HG03097 (cell line): Measurements from ENCODE around the gene MOCOS.

Experiments used
- ATAC-seq: cut with Tn5 transposase; IDR thresholded peaks from one replicate; pipeline ENCODE4 v1.9.1; 2021; ENCODE audit not compliant: unreplicated experiment, low FRiP score

Gene MOCOS

GRCh38 chr18:36262971-36263370 lies 75.7 kb downstream of the MOCOS start:
- no peak for ATAC-seq

GRCh38 chr18:36264283-36264682 lies 77.0 kb downstream of the MOCOS start:
- ATAC-seq = no peak

DNA sequence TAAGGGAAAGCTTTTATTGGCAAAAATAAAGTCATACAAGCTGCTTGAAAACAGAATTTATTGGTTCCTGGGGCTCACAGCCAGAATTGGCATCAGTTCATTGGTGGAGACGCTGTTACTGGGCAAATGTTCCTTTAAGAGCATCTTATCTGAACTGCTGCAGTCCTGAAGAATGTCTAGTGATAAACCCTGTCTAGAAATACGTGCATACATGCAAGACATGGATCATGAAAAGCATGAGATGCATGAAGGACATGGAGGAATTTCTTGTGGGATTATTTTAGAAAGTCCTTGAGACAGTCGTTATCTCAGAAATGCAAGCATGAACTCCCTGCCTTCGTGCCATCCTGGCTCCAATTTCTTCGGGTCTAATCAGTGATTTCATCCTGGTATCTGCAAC lies 77.7 kb downstream of the MOCOS start:
- no peak for ATAC-seq

- ATAC-seq = no peak
Measured at GRCh38 chr18:36269157-36269556, 81.9 kb downstream of the MOCOS start.

GRCh38 chr18:36271153-36271552 lies 83.9 kb downstream of the MOCOS start:
- ATAC-seq = no peak

DNA sequence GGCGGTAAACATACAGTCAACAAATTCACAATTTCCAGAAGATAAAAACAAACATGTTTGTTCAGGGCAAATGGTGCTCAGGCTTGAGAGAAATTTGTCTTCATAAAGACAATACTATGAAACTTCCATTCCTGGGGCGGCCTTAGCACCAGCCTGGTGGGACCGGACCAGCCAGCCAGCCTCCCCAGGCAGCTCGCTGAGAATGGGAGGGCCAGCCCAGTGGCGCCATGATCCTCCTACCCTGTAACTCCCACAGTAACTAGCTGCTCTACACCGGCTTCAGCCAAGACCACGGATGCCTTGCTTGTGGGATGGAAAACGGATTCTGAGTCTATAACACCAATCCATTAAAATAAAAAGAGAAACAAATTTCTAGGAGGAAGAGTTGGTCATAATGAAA lies 86.0 kb downstream of the MOCOS start:
- no peak for ATAC-seq

GRCh38 chr18:36274083-36274715 lies 86.9 kb downstream of the MOCOS start:
- no peak for ATAC-seq

DNA sequence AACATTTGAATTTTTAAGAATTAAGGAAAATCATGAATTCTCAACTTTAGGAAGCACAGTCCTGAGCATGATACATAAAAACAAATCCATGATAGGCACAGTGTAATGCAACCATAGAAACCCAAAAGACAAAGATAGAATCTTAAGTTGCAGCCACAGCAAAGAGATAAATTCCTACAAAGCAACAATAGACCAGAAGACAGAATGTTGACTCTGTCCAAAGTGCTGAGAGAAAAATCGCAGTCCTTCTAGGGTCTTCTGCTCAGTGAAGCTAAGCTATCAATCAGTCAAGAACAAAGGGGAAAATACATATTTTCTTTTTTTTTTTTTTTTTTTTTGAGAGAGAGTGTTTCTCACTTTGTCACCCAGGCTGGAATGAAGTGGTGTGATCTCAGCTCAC lies 88.3 kb downstream of the MOCOS start:
- no peak for ATAC-seq

DNA sequence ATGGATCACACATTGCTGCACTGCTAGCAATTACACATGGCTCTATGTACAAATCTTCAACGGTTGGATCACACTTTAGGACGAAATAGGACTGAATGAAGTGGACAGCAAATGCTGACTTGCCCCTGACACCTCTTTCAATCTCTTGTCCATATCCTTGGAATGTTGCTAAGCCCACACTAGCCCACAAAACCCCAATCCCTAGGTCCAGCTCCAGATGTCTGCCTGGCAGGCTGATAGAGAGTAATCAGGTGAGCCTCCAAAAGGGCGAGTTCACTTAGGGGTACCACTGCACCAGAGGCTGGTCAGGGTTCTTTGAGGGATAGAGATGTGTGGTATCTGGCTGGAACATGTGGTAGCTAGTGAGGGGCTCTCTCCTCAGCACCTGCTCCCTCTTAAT lies 91.7 kb downstream of the MOCOS start:
- no peak for ATAC-seq

- no peak for ATAC-seq
Measured at GRCh38 chr18:36281936-36282335, 94.6 kb downstream of the MOCOS start.

DNA sequence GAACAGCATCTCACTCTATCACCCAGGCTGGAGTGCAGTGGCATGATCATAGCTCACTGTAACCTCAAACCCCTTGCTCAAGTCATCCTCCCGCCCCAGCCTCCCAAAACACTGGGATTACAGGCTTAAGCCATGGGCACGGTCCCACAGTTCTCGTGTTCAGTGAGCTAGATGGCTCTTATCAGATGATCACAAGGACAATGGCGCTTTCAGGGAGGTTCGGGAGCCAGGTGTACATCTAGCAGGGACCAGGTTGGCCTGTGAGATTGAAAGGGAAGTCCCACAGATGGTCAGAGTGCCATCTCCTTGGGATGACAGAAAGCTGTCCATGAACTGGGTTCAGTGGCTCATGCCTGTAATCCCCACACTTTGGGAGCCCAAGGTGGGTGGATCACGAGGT lies 96.2 kb downstream of the MOCOS start:
- no peak for ATAC-seq

GRCh38 chr18:36284268-36284667 lies 97.0 kb downstream of the MOCOS start:
- no peak for ATAC-seq

DNA sequence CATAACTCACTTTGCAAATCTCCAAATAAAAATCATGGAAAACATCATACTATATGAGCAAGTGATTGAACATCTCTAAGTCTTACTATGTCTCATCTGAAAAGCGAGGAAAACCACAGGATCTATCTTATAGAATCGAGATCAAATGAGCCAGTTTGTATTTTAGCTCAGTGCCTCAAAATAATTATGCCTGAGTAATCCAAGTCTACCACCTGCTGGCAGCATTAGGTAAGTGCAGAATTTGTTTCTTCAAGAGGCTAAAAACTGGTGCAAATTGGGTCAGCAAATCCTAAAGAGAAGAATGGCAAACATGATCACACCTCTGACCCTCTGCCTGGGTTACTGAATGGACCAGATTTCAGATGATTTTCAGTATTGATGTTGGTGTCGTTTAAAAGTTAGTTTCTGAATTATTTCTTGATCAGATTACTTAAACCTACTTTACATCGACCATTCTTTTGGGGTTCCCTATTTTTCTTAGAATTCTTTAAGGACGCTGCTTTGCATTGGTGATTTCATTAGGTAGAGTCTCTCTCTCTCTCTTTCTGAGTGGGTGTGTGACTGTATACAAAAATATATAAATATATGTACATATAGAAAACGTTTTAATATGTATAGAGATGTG lies 97.5 kb downstream of the MOCOS start:
- ATAC-seq = no peak

DNA sequence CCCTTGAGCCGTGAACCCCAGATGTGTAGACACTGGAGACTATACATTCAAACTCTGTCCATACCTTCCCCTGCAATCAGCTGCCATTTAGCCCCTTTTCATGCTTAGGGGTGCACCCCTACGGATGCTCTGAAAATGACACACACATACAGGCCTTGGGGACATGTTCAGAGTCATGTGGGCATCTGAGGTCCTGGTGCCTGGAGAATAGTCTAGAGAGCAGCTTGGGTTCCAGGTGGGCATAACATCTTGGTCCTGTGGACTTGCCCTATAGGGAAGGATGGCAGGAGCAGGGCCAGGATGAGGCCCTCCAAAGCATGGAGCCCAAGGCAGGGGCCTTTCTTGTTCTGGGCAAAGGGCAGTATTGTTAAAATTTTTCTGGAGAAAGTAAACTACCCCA lies 100.4 kb downstream of the MOCOS start:
- no peak for ATAC-seq

GRCh38 chr18:36288689-36289088 lies 101.4 kb downstream of the MOCOS start:
- ATAC-seq = no peak

- ATAC-seq = no peak
Measured at GRCh38 chr18:36294031-36294430, 106.7 kb downstream of the MOCOS start.

GRCh38 chr18:36295214-36295613 lies 107.9 kb downstream of the MOCOS start:
- ATAC-seq = no peak

DNA sequence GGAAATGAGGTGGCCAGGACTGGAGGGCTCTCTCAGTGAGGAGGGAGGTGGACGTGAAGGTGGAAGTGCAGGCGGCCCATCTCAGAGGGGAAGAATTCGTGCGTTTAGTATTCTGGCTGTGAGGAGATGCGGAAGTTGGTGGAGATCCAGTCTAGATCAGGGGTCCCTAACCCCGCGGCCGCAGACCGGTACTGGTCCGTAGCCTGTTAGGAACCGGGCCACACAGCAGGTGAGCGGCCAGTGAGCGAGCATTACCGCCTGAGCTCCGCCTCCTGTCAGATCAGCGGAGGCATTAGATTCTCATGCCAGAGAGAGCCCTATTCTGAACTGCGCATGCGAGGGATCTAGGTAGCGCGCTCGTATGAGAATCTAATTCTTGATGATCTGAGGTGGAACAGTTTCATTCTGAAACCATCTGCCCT lies 108.6 kb downstream of the MOCOS start:
- ATAC-seq = no peak

DNA sequence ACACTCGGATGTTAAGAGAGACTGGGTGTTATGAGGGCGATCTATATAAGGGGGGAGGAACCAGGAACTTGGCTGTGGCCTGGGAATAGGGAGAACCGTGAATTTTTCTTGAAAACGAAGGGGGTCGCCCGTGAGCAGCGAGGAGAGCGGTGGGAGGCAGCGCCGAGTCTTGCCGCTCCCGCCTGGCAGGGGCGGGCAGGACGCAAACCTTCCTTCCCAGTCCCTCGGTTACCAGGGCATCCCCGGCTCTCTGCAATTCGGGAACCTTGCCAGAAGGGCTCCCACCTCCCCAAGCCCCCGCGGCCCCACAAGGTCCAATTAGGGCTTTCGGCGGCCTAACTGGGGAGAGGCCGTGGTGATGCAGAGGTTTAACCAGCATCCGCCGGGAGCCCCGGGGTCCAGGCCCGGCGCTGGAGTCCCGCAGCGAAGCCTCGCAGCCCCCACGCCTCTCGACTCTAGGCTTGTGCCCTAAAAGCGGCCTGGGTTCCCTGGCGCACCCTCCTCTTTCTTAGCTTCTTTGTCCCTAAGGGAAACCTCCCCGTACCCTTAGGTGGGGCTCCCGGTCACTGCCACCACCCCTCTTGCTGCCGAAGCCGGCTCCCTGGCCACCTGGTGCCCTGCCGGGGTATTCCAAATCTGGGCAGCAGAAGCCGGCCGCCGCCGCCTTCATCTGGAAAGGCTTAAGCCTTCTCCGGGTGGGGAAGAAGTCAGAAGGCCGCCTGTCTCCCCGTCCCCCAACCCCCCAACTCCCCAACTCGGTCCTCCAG lies 109.5 kb downstream of the MOCOS start:
- peak; percentile 20 for ATAC-seq

DNA sequence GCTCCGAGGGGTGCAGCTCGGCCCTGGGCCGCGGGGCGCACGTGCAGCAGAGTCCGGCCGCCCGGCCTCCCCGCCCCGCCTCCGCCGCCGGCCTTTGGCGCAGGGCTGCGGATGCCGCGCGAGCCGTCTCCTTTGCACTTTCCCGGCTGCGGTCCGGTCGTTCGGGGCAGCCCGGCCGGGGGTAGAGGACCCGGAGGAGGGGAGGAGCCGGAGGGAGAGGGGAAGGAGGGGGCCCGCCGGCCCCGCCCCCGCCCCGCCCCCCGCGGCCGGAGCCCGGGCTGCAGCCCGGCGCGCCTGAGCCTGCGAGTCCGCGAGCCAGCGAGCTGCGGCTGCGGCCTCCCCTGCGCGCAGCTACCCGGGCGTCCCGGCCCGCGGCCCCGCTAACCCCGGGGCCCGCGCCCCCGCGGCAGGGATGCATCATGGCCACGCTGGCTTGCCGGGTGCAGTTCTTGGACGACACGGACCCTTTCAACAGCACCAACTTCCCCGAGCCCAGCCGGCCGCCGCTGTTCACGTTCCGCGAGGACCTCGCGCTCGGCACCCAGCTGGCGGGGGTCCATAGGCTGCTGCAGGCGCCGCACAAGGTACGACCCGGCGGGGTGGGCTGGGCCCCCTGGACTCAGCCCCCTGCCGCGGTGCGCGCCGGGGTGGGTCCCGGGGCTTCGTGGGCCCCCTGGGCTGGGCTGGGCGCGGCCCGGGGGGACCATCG lies 110.3 kb downstream of the MOCOS start, which contains the start of gene FHOD3:
Gene FHOD3, plus strand, starts transcription at position 297 of the 709 bp plus-strand sequence. Its CDS starts 123 bp downstream, at position 420.
- ATAC-seq = peak; percentile 55

GRCh38 chr18:36298126-36298741 lies 110.9 kb downstream of the MOCOS start:
- no peak for ATAC-seq
